HG03457 (cell line): ENCODE measurements around the gene VAT1L.
"Not testable (repeated sequence)": the region's sequence is repeated elsewhere in the genome, so short reads cannot be mapped to it uniquely, and the experiment has no call there.

Experiments
- ATAC-seq: cut with Tn5 transposase; IDR thresholded peaks from one replicate; pipeline ENCODE4 v1.9.1; 2021; ENCODE audit warnings: moderate number of reproducible peaks; ENCODE audit not compliant: unreplicated experiment

Gene VAT1L

DNA sequence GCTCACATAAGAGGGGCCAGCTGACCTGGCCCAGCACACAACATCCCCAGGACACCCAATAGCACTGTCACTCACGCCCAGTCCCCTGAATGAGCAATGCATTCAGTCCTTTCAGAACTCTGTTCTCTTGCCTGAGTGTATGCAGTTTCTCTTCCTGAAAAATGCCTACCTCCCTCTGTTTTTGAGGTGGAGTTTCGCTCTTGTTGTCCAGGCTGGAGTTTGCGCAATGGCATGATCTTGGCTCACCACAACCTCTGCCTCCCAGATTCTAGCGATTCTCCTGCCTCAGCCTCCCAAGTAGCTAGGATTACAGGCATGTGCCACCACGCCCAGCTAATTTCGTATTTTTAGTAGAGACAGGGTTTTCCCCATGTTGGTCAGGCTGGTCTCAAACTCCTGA is 159.2 kb downstream of the VAT1L start:
- ATAC-seq, result not testable (repeated sequence)

DNA sequence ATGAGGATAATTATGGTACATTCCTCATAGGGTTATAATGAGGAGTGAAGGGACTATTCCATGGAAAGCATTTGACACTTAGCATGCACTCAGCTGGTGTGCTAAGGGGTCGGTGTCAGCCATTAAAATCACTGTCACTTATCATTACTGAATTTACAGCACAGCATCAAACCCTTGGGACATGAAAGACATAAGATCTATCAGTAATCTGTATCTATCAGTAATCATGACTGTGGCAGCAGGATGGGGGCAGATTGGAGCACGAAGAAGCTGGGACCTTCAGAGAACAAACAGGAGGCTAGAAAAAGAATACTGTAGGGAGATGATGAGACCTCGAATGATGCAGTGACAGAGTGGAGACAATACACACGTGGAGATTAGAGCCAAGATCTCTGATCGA is 160.5 kb downstream of the VAT1L start:
- no peak for ATAC-seq

DNA sequence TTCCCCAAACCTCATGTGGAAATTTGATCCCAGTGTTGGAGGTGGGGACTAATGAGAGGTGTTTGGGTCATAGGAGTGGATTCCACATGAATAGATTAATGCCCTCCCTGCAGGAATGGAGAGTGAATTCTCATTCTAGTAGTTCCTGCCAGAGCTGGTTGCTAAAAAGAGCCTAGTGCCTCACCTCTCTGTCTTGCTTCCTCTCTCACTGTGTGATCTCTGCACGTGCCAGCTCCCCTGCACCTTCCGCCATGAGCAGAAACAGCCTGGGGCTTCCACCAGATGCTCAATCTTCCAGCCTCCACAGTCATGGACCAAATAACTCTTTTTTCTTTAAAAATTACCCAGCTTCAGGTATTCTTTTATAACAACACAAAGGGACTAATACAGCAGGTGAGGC is 161.1 kb downstream of the VAT1L start:
- ATAC-seq, result no peak

DNA sequence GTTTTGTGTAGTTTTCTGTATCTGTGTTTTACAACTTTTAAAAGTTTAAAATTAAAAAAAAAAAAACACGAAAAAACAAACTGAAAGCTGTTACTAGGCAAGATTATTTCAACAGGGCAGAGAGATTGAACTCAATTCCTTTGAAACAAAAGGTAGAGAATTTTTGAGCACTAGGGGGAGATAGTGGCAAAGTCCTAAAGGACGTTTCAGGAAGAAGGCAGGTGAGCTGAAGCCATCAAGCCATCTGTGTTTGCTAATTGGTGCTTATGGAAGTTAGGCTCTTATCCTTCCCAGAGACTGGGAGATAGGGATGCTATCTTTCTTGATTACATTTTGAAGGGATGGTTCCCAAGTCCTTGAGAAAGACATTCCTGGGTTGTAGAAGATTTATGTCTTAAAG is 163.4 kb downstream of the VAT1L start:
- no peak for ATAC-seq

DNA sequence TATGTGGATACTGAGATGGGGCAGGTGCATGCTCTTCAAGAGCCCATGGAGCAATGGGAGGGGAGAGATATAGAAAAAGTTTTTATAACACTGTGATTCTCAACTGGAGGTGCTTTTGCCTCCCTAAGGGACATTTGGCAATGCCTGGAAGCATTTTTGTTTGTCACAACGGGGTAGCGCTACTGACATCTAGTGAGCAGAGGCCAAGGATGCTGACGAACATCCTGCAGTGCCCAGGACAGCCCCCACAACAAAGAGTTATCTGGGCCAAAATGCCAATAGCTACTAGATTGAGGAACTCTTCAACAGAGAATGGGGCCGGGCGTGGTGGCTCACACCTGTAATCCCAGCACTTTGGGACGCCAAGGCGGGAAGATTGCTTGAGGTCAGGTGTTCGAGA is 166.8 kb downstream of the VAT1L start:
- no peak for ATAC-seq

DNA sequence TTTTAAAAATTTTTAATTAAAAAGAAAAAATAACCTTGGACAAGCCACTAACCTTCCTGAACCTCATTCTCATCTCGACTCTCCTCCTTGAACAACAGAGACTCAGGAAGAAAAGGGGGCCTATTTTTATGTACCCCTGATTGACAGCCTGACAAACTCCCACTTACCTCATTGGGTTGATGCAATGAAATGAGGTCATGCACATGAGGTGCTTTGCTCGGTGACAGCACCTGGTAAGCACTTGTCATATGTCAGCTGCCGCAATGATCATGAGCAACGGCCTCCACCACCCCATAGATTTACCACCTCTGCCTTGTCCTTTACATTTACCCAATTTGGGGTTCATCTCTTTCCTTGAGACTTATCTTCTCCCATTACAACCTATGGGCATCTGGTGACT is 167.9 kb downstream of the VAT1L start:
- no peak for ATAC-seq

DNA sequence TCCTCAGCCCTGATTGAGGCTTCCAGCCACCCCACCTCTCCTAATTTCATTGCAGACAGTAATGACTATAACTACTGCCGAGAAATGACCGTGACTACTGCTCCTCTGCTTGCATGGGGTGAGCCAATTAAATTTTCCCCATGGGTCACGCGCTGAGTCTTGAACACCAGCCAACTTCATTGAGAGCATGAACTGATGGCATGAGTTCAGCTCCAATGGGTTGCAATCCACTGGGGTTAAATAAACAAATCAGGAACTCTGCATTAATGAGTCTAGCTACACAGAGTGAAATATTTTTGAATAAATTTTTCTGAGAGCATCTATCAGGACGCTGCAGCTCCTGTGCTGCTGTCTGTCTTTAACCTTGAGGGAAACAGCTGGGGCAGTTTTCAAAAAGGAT is 172.4 kb downstream of the VAT1L start:
- no peak for ATAC-seq

DNA sequence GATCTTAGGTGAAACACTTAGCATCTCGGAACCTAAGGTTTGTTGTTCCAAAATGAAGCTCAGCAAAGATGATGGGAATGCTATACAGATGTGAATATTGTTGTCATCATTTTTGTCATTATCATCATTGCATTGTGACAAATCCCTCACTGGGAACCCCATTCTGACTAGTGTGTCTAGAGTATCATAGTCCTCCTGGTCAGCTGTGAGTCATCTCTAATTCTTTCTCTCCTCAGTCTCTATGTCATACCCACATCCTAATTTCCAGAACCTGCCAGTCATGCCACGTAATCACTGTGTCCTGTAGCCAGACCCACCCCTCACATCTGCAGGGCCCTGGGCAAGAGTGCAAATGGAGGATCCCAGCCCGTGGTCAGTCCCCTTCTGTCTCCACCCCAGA is 173.4 kb downstream of the VAT1L start:
- no peak for ATAC-seq

DNA sequence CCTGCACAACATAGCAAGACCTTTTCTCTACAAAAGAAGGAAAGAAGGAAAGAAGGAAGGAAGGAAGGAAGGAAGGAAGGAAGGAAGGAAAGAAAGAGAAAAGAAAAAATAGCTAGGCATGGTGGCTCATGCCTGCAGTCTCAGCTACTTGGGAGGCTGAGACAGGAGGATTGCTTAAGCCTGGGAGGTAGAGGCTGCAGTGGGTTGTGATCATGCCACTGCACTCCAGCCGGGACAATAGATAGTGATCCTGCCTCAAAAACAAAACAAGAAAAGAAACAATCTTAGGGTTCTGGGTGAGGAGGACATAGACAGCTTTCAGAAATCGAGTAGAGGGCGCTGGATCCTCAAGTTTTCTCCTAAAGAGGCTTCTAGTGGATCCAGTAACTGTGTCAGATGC is 174.3 kb downstream of the VAT1L start:
- no peak for ATAC-seq

DNA sequence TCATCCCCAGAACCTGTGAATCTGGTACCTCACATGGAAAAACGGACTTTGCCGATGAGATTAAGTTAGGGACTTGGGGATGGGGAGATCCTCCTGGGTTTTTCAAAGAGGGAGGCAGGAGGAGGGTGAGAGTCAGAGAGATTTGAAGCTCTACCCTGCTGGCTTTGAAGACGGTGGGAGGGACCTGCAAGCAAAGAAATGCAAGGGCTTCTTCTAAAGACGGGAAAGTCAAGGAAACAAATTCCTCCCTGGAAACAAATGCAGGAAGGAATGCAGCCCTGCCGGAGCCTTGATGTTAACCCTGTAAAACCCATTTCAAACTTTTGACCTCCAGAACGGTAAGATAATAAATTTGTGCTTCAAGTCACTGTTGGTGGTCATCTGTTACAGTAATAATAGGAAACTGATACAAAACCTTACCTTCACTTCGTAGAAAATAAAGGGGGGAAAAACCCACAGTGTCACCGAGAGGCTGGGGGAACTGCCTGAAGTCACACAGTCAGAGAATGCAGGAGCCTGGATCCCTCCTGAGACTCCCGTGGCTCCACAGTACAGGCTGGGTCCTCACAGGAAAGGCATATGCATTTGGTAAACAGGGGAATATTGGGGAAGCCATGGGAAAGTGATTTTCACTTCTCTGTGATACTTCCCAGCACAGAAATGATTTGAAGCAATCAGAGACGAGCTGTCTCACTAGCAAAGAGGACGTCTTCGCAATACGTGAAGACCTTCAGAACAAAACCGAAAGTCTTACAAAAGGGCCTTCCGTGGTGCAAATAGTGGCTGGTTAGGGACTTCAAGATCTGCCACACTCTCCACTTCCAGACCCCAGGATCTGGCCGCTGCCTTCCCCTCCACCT is 175.1 kb downstream of the VAT1L start:
- no peak for ATAC-seq

DNA sequence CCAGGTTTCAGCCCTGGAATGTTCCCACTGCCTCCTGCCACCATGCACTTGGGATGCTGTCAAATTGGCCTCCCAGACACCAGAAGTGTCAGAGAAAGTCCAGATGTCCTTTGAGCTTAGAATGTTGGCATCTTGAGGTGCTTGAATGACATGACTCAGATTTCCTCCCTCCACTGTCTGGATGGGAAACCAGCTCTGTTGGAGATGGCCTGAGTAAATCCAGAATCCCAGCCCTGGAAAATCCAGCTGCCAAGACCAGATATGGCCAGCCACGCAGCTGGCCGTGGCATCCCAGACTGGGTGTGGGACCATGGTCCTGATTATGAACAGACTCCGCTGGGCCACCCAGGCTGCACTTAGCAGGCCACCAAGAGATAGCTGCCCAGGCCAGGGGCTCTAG is 177.0 kb downstream of the VAT1L start:
- no peak for ATAC-seq

DNA sequence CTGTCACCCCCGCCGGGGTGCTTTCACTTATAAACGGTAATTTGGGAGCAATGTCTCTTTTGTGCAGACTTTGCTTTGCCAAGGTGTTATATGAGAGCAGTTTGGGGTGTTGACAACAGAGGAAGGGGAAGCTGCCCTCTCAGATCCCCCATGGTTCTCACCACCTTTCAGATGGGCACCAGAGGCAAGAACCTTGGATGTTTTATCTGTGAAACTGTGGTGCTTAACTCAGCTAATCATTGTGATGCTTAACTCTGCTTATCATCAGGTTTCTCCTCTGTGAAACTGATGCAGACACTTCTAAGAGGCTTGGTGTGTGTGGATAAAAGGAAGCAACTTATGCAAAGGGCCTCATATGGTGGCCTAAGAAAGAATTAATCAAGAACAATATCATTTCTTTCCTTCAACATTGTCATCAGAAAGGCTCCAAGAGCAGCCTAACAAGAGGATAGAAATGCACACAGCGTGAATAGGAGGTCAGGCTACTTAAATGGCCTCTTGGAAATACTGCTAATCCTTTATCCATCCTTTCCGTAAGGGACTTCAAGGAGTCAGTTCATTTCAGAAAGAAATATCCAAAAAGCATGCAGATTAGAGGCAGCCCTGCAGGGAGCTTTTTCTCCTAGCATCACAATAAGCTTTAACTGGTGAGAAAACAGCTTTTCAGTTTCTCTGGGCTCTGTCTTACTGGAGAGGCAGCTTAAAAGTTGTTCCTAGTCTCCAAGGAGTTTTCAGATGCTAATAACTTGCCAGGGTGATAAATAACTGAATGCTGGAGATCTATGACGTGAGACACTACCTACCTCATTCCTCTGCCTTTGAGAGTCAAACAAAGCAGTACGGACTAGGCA is 178.9 kb downstream of the VAT1L start:
- no peak for ATAC-seq

DNA sequence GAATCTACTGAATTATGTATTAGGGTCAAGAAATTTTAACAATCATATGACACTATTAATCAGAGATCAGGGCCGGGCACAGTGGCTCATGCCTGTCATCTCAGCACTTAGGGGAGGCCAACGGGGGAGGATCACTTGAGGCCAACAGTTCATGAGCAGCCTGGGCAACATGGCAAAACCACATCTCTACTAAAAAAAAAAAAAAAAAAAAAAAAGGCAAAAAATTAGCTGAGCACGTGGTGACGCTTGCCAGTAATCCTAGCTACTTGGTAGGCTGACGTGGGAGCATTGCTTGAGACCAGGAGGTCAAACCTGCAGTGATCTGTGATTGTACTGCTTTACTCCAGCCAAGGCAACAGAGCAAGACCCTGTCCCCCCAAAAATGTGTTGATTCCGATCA is 181.5 kb downstream of the VAT1L start:
- no peak for ATAC-seq

DNA sequence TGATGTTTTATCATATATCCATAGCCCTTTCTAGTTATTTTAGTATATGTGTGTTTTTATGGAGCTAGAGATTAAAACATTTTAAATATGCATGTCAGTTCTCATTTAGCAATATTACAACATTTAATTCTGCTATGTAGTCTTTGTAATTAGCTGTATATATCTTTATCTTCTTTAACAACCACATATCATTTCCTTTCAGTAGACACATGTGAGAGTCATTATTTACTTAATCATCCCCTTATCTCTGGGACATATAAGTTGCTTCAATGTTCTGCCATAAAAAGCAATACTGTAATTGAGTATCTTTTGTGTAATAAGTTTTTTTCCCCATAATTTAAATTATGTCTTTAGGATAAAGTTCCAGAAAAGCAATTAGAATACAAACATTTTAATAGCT is 182.0 kb downstream of the VAT1L start:
- ATAC-seq, result no peak

DNA sequence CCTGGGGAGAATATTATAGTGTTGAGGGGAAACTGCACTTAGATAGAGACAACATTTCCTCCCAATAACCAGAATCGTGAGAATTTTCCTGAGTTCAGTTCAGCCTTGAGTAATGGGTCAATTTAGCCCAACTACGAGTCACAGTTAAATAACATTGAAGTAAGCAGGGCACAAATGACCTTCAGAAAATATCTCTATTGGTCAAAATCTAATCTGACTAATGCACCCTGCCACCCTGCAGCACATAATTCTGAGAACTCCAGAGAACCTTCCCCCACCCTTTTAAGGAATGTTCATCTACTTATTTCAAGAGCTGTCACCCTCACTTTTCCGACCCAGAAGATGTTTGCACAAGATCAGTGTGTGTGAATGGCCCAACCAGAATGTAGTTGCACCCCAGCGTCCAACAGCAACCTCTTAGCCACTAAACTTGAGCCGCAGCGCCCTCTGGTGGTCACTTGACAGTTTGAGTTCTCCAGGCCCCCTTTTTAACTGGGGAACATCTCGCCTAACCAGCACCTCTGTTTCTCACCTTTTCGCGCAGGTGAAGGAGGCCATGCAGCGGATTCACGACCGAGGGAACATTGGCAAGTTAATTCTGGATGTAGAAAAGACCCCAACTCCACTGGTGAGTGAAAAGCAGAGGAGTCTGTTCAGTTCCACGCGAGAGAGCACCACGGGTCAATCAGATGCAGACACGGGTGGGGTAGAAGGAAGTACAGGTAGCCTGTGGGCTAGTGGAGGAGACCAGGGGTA is 183.1 kb downstream of the VAT1L start:
- no peak for ATAC-seq

DNA sequence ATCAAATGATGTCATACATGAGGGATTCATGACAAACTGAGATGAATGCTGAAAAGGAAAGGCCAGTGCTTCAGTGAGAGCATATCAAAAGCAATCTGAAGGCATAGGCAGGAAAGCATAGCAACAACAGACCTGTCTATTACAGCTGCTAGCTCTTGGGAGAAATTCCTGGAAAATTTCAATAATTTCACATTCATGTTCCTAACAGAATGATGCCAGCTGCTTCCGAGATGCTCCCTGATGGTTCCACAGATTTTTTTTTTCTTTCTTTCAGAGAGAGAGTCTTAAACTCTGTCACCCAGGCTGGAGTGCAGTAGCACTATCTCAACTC is 183.7 kb downstream of the VAT1L start:
- no peak for ATAC-seq

DNA sequence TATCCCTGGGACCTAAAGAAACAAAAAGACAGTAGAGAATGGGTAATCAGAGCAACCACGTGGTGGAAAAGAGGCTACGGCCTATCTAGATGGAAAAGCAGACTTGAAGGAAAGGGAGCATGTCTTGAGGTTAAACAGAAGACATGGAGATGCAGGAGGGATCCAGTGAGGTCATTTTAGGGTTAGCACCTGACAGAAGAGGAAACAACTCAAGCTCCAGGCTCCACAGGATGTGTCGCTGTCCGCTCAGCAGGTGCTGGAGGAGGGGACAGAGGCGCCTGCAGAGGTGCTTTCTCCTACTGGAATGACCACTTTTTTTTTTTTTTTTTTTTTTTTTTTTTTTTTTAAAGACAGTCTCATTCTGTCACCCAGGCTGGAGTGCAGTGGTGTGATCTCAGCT is 186.5 kb downstream of the VAT1L start:
- no peak for ATAC-seq

DNA sequence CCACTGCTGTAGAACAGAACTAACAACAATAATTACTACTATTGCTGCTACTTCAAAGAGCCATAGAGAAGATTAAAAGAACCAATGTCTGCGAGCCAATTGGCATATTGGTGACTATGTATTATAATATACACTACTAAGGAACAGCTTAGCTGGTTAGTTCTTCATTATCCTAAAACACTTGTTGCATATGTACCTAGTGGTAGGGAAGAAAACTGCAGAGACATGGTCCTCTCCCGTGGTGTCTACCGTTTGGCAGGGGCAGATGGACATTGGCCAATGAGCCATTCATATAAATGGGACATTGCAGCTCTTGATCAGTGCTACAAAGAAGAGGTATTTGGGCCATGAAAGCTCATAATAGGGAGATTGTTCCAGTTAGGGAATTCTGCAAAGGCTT is 187.6 kb downstream of the VAT1L start:
- no peak for ATAC-seq

DNA sequence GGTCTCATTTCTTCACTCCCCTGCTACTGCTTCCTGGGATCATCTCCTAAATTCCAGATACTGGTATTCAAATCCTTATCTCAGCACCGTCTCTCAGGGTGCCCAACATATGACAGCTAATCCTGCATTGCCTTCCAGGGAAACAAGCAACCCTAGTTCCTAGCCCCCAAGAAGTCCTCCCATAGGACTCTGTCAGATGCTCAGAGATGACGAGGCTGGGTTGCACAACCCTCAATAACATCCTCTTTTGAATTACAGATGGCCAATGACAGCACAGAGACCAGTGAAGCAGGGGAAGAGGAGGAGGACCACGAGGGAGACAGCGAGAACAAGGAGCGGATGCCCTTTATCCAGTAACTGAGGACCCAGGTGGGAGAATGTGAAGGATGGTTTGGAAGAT is 189.0 kb downstream of the VAT1L start:
- no peak for ATAC-seq

DNA sequence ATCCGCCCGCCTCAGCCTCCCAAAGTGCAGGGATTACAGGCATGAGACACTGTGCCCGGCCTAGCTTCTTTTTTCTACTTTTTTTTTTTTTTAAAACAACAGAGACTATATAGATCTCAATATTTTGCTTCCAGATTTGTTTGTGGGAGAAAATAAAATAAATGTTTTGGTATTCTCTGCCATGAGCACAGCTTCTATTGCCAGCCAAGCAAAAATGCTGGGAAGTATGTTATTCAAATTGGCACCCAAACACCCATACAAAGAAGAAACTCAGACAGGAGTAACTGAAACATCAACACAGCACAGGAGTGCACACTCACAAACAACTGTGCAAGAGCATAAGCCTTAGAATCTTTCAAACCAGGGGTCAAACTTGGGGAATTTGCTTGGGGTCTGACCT is 196.7 kb downstream of the VAT1L start:
- no peak for ATAC-seq

DNA sequence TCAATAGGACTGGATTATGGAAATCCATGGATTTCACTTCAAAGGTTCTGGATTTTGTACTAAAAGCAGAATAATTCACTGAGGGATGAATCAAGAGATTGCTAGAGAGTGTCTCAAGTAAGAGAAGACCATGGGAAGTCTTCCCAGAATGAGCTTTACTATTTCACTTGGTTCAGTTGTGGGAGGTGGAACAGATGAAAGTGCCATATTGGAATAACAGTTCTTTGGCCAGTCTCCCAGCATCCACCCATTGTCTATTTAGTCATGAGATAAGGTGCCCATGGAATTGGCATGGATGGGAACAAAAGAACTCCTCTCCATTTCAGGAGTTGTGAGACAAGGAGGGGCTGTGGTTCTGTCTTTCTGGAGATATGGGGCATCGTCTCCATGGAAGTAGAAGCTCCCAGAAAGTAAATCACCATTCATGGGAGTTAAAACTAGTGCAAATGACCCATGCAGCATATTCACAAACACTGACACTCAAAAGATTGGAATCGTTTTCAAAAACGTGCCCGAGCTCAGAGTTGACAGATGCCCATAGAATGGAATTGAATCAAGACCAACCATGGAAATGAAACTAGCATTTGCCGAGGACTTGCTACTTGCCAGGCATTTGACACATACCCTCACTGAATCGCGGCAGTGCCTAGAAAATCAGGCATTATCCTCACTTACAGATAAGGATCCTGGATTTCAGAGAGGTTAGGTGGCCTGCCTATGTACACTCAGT is 197.8 kb downstream of the VAT1L start:
- no peak for ATAC-seq
